ENCODE data around the gene LRRIQ4.

LRRIQ4 gene

GRCh38 chr3:169879013-169879557 lies 66.4 kb downstream of the LRRIQ4 start (continued):
- TF ChIP-seq PATZ1 (CRISPR knock-in tag; IDR thresholded peaks at IDR 0.05; ENCODE audit: borderline replicate concordance) (no peak), ZFP3 (CRISPR knock-in tag; IDR thresholded peaks at IDR 0.05) (no peak), TSHZ2 (CRISPR knock-in tag; IDR thresholded peaks at IDR 0.05) (no peak)

GRCh38 chr3:169879845-169880575 lies 67.3 kb downstream of the LRRIQ4 start:
- TF ChIP-seq POU6F1 (CRISPR knock-in tag; IDR thresholded peaks at IDR 0.05; ENCODE audit: borderline replicate concordance, low read depth): no peak
- no peak for TF ChIP-seq ZFP30 (CRISPR knock-in tag; IDR thresholded peaks at IDR 0.05)
- TF ChIP-seq ZNF565 (CRISPR knock-in tag; conservative IDR thresholded peaks at IDR 0.05; ENCODE audit: low read depth): no peak
- no peak for TF ChIP-seq PPARA (CRISPR knock-in tag; IDR thresholded peaks at IDR 0.05; ENCODE audit: borderline replicate concordance)
- no peak for TF ChIP-seq TSHZ2 (CRISPR knock-in tag; IDR thresholded peaks at IDR 0.05)
- TF ChIP-seq ISL1 (CRISPR knock-in tag; IDR thresholded peaks at IDR 0.05): no peak
- no peak for ATAC-seq

GRCh38 chr3:169880576-169881250 lies 68.0 kb downstream of the LRRIQ4 start:
- TF ChIP-seq SNAI2 (CRISPR knock-in tag; IDR thresholded peaks at IDR 0.05): no peak
- TF ChIP-seq ZNF565 (CRISPR knock-in tag; conservative IDR thresholded peaks at IDR 0.05; ENCODE audit: low read depth): no peak
- TF ChIP-seq CSDC2 (CRISPR knock-in tag; IDR thresholded peaks at IDR 0.05): no peak
- TF ChIP-seq POU6F1 (CRISPR knock-in tag; IDR thresholded peaks at IDR 0.05; ENCODE audit: borderline replicate concordance, low read depth): no peak
- no peak for TF ChIP-seq ISL1 (CRISPR knock-in tag; IDR thresholded peaks at IDR 0.05)
- TF ChIP-seq ESRRG (CRISPR knock-in tag; IDR thresholded peaks at IDR 0.05): no peak
- no peak for ATAC-seq

- peak; percentile 37; the same call in 2 of the 3 replicates for ATAC-seq
- TF ChIP-seq TOX (CRISPR knock-in tag; IDR thresholded peaks at IDR 0.05; ENCODE audit: borderline replicate concordance) (no peak), ISL1 (CRISPR knock-in tag; IDR thresholded peaks at IDR 0.05) (no peak), GLIS3 (CRISPR knock-in tag; IDR thresholded peaks at IDR 0.05) (no peak), ZC3H10 (CRISPR knock-in tag; IDR thresholded peaks at IDR 0.05) (no peak), BACH2 (CRISPR knock-in tag; IDR thresholded peaks at IDR 0.05; ENCODE audit: borderline replicate concordance) (no peak), PATZ1 (CRISPR knock-in tag; IDR thresholded peaks at IDR 0.05; ENCODE audit: borderline replicate concordance) (no peak), RARB (CRISPR knock-in tag; IDR thresholded peaks at IDR 0.05) (no peak), SNAI2 (CRISPR knock-in tag; IDR thresholded peaks at IDR 0.05) (no peak), PPARA (CRISPR knock-in tag; IDR thresholded peaks at IDR 0.05; ENCODE audit: borderline replicate concordance) (no peak), ARNTL (CRISPR knock-in tag; IDR thresholded peaks at IDR 0.05; ENCODE audit: borderline replicate concordance, low read depth) (no peak), POU6F1 (CRISPR knock-in tag; IDR thresholded peaks at IDR 0.05; ENCODE audit: borderline replicate concordance, low read depth) (no peak), TCF4 (CRISPR knock-in tag; IDR thresholded peaks at IDR 0.05; ENCODE audit: borderline replicate concordance) (no peak), ZFP30 (CRISPR knock-in tag; IDR thresholded peaks at IDR 0.05) (no peak)
Measured at GRCh38 chr3:169886671-169887070, 74.0 kb downstream of the LRRIQ4 start.
